Fibroblast of peridontal ligament (primary cell): ENCODE measurements around the gene ABCC1.

ENCODE experiments used
- DNase-seq: peaks from one replicate; pipeline ENCODE4 v3.0.0-alpha.2; 2010; ENCODE audit errors: extremely low read depth

Gene ABCC1

GRCh38 chr16:15993946-15994665, 44.7 kb downstream of the ABCC1 start:
- peak; percentile 50 for DNase-seq

DNA sequence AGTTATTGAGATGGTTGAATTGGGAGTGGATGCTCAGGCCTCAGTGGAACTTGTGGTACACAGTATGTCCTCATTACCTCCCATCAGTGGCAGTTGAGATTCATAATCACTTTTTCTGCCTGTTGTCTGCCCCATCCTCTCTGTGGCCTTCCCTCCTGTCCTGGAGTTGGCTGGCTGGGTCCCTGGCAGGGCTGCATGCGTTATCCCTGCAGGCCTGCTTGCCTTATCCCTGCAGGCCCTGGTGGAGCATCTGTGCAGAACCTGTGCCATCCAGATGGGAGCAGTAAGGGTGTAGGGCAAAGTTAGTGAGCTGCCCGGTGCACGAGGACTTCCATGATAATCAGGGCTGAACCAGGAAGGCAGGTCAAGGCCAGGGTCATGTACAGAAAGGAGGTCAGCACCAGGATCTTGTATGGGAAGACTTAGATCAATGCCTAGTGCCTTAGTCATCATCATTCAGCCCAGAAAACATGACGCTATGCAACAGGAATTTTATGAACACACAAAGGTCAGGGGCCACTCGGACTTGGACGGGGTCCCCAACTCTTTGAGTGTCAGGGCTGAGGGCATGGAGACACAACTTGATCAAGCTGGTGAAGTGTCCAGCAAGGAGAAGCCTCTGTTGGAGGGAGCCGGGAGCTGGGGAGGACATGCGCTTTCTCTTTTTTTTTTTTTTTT, 47.2 kb downstream of the ABCC1 start:
- peak; percentile 87 for DNase-seq

DNA sequence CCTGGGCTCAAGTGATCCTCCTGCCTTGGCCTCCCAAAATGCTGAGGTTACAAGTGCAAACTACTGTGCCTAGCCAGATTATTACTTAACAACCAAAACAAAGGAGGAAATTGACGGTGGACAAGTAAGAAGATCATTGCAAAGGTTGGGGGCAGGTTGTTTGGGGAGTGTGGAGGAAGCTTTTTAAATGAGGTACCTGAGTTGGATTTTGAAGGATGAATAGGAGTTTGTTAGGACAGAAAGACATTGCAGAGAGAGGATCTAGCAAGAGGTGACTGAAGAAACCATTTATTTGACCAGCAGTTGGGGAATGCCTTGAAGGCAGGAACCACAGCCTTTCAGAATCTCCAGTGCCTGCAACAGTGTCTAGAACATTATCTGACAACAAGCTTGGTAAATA, 51.3 kb downstream of the ABCC1 start:
- no peak for DNase-seq

DNA sequence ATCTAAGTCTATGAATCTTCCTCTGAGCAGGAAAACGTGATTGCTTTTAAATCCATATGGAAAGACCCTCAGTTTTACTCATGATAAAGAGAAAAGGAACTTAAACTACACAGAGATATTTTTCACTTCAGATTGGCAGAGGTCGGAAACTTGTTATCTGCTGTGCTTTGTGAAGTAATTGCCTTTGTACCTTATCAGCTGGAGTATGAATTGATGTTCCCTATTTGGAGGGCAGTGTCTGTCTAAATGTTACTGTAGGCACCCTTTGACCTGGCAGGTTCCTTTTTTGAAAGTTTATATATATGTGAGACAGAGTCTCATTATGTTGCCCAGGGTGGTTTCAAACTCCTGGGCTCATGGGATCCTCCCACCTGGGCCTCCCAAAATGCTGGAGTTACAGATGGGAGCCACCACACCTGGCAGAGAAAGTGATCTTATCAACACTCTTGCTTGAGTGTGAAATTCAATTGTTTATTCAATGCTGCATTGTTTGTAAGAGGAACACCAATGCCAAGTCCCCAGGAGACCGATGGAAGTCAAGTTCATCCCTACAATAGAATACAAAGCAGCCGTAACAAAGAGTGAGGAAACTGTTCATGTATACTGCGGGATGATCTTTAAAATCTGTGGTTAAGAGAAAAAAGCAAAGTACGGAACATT, 52.3 kb downstream of the ABCC1 start:
- DNase-seq: no peak

- DNase-seq: no peak
Observed at GRCh38 chr16:16003719-16004313, 54.4 kb downstream of the ABCC1 start.

- peak; percentile 95 for DNase-seq
Observed at GRCh38 chr16:16004314-16004749, 54.9 kb downstream of the ABCC1 start.

DNA sequence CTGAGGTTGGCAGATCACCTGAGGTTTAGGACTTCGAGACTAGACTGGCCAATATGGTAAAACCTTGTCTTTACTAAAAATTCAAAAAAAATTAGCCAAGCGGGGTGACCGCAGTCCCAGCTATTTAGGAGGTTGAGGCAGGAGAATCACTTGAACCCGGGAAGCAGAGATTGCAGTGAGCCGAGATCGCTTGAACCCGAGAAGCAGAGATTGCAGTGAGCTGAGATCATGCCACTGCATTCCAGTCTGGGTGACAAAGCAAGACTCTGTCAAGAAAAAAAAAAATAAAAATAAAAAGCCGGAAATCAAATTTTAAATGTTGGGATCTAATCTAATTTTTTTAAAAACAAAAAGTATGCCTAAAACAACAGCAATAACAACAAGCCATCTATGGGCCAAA, 56.3 kb downstream of the ABCC1 start:
- DNase-seq: no peak

DNA sequence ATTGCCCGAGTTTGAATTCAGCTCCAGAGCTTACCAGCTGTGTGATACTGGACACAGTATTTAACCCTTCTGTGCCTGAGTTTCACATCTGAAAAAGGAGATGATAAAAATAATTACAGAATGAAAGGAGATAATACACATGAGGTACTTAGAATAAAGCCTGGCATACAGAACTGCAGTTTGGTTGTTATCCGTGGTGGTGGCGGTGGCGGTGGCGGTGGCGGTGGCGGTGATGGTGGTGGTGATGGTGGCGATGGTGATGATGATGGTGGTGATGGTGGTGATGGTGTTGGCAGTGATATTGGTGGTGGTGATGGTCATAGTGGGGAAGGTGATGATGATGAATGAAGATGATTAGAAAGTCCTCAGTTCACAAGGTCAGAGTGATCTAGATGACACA, 57.2 kb downstream of the ABCC1 start:
- DNase-seq: no peak

- DNase-seq: no peak
Observed at GRCh38 chr16:16007743-16008111, 58.3 kb downstream of the ABCC1 start.

DNA sequence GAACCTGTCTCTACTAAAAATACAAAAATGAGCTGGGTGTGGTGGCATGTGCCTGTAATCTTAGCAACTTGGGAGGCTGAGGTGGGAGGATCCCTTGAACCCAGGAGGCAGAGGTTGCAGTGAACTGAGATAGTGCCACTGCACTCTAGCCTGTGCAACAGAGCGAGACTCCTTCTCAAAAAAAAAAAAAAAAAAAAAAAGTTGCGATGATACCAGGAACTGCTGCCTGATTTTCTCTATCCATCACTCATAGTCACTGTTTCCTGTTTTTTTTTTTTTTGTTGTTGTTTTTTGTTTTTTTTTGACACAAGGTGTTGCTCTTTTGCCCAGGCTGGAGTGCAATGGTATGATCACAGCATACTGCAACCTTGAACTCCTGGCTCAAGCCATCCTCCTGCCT, 59.2 kb downstream of the ABCC1 start:
- DNase-seq: no peak

DNA sequence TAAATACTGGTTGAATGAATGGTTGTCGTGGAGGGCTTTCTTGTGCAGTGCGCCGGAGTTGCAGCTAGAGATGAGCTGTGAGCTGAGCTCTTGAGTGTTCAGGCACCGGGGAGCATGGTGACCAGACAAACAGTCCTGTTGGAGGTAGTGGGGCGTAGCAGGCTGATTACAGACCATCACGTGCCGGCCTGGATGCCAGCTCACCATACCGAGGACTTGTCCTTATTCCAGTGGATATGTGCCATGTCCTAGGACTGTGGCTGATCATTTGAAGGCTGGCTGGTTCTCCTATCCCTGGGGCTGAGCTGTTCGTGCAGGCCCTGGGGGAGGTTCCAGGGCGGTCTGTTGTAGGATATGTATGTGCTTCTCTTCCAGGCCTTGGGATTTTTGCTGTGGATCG, 60.0 kb downstream of the ABCC1 start:
- DNase-seq: no peak

- no peak for DNase-seq
Observed at GRCh38 chr16:16010194-16010593, 60.8 kb downstream of the ABCC1 start.

GRCh38 chr16:16012144-16012543, 62.7 kb downstream of the ABCC1 start:
- DNase-seq: no peak

DNA sequence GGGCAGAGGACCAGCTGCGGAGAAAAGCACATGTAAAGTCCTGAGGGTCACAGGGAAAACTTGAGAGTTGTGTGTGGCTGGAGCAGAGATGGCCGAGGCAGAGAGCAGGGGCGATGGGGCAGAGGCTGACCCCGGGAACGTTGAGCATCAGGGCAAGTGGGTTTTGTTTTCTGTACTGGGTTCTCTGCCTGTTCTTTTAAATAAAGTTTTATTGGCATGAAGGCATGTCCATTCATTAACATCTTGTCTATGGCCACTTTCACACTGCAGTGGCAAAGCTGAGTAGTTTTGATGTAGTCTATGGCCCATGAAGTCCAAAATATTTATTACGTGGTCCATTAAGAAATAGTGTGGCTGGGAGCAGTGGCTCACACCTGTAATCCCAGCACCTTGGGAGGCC, 64.4 kb downstream of the ABCC1 start:
- DNase-seq: no peak

DNA sequence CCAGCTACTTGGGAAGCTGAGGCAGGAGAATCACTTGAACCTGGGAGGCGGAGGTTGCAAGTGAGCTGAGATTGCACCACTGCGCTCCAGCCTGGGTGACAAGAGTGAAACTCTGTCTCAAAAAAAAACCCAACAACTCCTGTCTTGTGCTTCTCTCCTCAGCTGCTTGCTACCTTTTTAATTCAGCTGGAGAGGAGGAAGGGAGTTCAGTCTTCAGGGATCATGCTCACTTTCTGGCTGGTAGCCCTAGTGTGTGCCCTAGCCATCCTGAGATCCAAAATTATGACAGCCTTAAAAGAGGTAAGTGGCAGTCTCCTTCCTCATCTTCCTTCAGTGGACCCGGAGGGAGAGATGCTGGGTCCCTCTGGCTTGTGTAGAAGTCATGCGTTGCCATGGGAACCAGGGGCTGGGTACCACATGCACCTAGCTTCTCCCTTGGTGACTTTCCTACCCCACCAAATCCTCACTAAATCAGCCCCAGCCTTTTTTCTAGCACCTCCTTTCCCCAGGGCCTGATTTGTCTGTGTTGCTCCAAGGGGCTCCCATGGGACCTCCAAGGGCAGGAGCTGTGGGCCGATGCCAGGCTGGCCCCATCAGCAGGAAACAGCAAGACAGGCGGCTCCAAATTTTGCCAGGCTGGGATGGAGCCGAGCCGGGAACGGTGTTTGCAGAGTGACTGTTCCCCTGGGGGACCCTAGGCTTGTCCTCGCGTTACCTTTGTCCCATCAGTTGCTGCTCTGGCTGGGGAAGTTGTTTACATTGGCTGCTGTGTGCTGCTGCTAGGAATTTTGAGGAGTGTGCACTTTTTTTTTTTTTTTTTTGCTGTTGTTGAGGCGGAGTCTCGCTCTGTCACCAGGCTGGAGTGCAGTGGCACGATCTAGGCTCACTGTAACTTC, 65.2 kb downstream of the ABCC1 start:
- peak; percentile 46 for DNase-seq

DNA sequence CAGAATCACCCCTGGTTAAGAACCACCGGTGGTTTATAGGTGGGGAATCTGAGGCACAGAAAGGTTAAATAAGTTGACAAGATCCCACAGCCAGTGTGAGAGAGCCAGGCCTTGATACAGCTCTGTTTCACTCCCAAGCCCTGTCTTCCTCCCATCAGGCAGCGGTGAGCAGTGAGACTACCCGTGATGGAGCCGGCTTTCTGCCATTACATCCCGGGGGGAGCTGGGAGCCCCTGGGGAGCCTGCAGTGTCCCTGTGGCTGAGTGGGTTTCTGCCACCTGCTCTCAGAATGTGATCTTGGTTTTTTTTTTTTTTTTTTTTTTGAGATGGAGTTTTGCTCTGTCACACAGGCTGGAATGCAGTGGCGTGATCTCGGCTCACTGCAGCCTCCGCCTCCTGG, 66.4 kb downstream of the ABCC1 start:
- DNase-seq: no peak

DNA sequence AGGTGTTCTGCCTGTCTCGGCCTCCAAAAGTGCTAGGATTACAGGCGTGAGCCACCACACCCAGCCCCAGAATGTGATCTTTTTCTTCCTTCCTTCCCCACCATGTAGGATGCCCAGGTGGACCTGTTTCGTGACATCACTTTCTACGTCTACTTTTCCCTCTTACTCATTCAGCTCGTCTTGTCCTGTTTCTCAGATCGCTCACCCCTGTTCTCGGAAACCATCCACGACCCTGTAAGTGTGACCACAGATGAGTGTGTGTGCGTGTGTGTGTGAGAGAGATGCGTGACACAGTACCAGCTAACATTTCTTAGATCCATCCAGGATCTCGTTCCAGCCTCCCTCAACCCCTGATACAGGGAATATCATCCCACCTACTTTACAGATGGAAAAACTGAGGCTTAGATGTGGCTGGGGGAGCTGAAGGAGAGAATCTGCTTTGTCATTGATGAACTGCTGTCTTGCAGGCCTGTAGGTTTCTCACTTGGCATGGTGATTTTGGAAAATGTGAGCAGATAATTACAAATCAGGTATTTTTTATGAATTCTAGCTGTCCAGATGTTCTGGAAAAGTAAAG, 67.1 kb downstream of the ABCC1 start:
- no peak for DNase-seq

GRCh38 chr16:16017812-16018211, 68.4 kb downstream of the ABCC1 start:
- DNase-seq: no peak

DNA sequence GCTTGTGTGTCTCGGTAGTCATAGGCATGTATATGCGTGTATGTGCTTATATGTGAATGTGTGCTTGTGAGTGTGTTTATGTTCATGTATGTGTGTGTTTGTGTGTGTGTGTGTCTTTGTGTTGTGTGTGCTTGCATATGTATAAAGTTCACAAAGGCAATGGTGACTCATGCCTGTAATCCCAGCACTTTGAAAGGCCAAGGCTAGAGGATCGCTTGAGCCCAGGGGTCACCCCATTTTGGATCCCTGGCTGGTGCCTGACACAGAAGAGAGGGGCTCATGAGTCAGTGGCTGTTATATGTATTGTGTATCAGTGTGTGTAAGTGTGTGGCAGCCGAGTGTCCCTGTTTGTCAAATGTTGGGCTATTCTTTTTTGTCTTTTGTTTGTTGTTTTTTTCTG, 69.3 kb downstream of the ABCC1 start:
- no peak for DNase-seq

GRCh38 chr16:16019488-16019887, 70.1 kb downstream of the ABCC1 start:
- DNase-seq: peak; percentile 44

DNA sequence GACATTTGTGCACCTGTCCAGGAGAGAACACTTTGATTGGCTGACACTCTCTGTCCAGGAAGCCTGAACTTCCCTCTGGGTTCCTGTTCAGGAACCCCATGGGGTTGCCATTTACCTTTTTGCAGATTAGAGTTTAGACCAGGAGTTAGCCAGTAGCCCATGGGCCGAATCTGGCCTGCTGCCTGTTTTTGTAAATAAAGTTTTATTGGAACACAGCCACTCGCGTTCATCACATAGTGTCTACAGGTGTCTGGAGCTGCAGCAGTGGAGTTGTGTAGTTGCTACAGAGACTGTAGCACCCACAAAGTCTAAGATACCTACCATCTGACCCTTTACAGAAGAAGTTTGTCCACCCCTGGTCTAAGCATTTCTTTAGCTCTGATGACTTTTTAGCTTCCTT, 70.9 kb downstream of the ABCC1 start:
- DNase-seq: no peak
